ENCODE results near the gene KLK10.

DNA sequence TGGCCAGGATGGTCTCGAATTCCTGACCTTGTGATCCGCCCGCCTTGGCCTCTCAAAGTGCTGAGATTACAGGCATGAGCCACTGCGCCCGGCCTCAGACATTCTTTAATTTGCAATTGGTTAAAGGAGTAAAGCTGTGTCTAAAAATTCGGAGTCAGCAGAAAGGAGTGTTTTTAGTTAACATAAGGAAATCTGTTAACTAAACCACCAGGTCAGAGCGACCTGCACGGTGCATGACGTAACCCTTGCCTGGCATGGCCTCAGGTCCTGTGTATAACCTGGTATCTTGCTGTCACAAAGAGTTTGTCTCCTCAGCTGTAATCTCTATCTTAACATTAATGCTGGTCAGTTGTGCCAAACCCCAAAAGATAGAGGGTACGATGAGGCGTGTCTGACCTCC, 24.8 kb upstream of the KLK10 start:
- no peak for TF ChIP-seq CTCF (IDR thresholded peaks at IDR 0.05)
- no peak for TF ChIP-seq POLR2A (IDR thresholded peaks at IDR 0.05)
- no peak for TF ChIP-seq EP300 (IDR thresholded peaks at IDR 0.05)
